Activated T-helper 9 cell treated with anti-CD3 and anti-CD28 coated beads, Interleukin-2, amount 50 U/mL, for 16 hours (primary cell): Measurements from ENCODE around the gene UBE2QL1.

ENCODE experiments used
- DNase-seq: peaks from one replicate; pipeline ENCODE4 v3.0.0-alpha.2; 2020; ENCODE audit warnings: low read depth

Gene UBE2QL1

DNA sequence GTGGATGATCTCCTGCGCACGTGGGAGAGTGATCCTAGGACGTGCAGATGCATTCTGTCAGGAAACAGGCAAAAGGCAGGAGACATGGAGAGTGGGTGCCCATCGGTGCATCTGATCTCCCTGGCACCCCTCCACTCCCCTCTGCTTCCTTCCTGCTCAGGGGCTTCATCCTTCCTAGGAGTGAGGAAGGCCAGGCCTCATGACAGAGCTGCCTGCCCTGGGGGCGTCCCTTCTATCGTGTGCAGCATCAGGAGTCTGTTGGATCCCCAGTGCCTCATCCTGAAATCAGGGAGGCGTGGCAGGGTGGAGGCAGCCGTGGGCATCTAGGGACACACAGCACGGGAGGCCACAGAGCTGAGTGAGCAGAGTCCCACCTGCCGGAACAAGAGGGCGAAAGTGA, 30.1 kb downstream of the UBE2QL1 start:
- DNase-seq = no peak

- no peak for DNase-seq
These were observed 31.7 kb downstream of the UBE2QL1 start for GRCh38 chr5:6480133-6481051.

DNA sequence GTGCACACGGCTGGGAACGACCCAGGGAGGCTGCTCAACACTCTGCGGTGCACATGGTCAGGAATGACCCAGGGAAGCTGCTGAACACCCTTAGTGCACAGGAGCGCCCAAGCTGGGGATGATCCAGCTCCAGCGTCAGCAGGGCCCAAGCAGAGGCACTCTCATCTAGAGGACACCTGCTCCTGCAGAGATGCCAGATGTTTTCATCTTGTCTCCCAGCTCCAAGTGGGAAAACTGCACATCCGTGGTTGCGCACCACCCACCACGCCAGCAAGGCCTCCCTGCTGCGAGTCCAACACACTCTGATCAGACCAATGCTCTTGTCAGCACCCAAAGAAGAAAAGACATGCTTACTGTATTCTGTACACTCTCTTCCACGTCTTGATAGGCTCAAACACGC, 34.1 kb downstream of the UBE2QL1 start:
- DNase-seq = no peak

GRCh38 chr5:6483880-6484382, 35.3 kb downstream of the UBE2QL1 start:
- no peak for DNase-seq

DNA sequence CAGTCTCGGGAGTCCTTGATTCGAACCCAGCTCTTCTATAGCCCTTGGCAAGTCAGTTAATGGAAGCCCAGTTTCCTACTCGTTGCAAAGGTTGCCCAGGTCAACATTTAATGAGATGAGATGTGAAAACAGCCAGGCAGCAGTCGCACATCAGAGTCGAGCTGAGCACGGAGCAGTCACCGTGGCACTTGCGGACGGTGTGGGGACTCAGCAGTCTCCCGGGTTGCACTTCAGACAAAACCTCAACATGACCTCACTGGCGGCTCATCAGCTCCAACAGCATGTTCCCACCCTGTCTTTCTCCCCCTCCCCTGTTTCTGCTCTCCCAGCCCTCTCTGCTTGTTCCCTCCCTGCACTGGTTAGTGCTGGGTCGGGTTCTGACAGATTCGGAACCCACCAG, 35.8 kb downstream of the UBE2QL1 start:
- DNase-seq = no peak

GRCh38 chr5:6484899-6485298, 36.2 kb downstream of the UBE2QL1 start:
- DNase-seq = no peak

GRCh38 chr5:6485441-6485840, 36.8 kb downstream of the UBE2QL1 start:
- no peak for DNase-seq

GRCh38 chr5:6486074-6486473, 37.4 kb downstream of the UBE2QL1 start:
- no peak for DNase-seq

DNA sequence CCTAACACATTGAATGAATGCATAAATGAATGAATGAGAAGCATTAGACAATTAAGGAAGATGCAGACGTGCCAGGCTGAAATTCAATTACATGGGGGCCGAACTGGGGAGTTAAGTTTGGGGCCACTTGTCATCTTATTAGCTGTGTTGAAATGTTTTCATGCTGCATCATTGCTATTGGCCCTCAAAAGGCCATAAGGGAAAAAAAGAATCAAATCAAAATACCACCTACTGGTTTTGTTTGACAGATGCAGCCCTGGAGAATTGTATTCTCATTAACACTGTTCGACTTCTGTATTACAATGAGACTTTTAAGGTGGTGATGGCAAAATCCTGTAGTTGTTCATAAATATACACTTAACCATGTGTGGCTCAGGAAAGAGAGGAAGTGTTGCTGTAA, 38.4 kb downstream of the UBE2QL1 start:
- no peak for DNase-seq

- no peak for DNase-seq
These were observed 39.4 kb downstream of the UBE2QL1 start for GRCh38 chr5:6488021-6488420.

DNA sequence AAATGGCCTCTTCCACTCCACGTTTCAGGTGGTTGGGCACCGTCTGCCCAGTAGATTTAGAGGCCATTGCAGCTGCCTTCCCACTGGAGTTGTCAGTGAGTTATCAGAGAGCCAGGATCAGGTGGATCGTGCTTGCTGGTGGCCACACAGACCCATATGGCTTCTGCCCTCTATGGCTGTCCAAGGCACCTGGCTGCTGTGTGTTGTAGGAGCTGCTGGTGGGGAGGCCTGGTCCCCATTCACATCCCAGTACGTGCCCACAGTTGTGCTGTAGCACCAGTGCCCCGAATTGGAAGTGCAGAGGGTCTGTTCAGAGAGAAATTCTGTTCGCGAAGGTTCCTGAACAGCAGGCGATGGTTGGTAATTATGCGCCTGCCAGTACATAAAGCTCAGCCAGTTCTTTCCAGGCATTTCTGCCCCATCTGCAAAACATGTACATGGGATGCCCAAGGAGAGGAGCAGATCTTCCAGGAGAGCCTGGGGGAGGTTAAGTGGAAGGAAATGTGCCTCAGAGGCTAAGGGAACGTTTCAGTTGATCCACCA, 41.1 kb downstream of the UBE2QL1 start:
- DNase-seq = no peak

DNA sequence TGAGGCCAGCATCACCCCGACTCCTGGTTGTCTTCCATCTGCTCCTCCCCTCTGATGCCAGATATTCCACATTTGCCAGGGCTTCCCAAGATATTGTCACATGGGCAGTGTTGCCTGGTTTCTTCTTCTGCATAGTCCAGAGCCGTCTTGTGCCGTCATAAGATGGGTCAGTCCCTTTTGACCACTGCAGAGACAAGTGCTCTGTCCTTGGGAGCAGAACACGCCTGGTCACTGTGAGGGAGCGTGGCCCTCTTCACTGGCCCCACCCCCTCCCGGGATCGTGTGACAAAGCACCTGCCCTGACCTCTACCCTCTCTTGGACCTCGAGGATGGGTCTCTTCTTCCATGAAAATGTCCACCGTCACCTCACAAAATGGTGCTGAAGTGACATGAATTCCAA, 41.6 kb downstream of the UBE2QL1 start:
- no peak for DNase-seq

DNA sequence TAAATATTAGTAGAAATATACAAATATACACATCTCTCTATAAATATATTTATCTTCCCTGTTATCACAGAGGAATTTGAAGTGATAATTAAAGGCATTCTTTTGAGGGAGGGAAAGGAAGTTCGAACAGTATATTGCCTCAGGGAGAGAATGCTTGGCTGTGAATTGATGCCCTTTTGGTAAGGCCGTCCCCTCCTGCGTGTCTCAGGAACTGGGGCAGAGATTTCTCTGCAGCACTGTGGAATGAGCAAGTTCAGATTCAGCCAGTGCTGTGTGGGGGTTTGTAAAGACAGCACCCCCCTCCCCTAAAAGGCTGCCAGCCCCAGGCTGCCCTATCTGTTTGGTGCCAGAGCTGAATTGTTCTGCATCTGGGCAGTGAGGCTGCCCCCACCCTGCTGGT, 42.0 kb downstream of the UBE2QL1 start:
- no peak for DNase-seq

GRCh38 chr5:6491196-6491918, 42.7 kb downstream of the UBE2QL1 start:
- DNase-seq = no peak

DNA sequence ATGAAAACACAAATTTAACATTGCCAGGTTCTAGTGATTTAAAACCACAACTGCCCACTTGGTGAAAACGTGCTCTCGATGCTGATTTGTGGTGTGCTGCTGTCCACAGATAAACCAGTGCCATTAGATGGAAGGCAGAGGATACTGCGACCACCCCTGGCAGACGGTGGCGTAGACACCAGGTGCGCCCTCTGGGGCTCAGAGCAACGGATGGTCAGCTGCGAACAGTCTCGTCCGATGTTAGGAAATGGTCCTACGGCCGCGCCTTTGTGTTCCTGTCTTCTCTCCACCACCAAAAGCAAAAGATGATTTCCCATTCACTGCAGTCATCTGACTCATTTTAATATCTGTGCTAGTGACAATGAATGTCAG, 43.2 kb downstream of the UBE2QL1 start:
- DNase-seq = no peak

GRCh38 chr5:6492934-6493333, 44.3 kb downstream of the UBE2QL1 start:
- DNase-seq = no peak

DNA sequence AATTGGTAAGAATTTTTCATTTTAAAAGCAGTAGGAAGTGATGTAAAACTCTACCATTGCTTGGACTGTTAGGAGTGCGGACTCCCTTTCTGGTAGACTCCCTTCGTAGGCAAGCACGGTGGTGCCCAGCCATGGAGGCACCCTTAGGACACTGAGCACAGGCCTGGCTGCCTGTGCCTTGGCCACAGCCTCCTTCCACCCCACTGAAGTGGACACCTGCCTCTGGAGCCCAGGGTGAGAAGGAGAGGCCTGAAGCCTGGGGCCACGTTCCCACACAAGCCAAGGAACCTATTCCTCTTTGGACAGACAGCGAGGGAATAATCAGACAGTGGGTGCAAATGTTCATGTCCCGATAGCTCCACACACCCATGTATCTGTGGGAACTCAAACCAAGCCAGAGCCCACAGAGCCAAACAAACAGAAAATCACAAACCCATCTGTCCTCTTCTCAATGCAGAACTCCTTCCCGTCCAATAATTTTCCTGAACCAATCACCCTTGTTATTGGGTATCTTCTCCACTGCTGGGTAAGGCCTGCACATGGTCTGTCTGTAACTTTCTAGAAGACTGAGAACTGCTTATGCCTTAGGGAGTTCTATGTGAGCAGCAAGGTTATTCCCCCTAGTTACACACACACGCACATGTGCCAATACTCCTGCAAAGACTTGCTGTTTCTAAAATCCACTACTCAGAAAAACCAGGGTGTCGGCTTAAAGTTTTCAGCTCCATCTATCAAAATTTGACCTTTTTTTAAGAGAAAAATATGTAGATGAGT, 45.2 kb downstream of the UBE2QL1 start:
- no peak for DNase-seq

- DNase-seq = no peak
These were observed 46.3 kb downstream of the UBE2QL1 start for GRCh38 chr5:6494939-6495338.

DNA sequence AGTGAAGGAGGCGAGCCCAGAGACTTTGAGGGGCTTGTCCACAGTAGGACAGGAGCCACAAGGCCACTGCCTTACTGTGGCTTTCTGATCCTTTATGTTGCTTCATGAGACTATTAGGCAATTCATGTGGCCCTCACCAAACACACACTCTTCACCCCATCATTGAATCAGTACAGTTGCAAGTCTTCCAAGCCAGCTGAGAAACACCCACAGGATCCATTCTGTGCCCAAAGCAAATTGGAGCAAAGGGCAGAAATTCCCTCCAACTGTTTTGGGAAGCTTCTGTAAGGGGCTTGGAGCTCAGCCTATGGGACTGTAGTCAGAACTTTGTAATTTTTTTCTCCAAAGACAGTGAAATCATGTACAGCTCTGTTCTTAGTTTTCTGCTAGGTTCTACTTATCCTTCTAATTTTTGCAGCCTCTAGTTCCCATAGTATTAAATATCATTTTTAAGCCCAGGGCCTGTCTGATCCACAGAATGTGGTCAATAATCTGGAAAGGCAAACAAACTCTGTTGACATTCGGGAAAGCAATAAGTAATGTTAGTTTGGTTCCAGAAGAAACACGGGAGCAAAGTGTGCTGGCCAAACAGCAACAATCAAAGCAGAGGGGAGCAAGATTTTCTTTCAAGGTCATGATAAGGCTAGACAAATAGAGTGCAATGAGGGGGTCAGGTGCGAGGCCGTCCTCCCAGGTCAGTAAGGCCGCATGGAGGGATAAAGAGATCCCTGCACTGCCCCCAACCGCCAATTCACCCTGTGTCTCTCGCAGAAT, 47.0 kb downstream of the UBE2QL1 start:
- no peak for DNase-seq

- no peak for DNase-seq
These were observed 47.5 kb downstream of the UBE2QL1 start for GRCh38 chr5:6496207-6496584.

GRCh38 chr5:6496636-6497035, 48.0 kb downstream of the UBE2QL1 start:
- no peak for DNase-seq
